OCI-M2 (cell line): ENCODE results near the gene ZNF772.
"Not testable (repeated sequence)": the region's sequence is repeated elsewhere in the genome, so short reads cannot be mapped to it uniquely, and the experiment has no call there.

ENCODE experiments used
- DNase-seq: peaks from one replicate; lab custom pipeline; 2025; ENCODE audit not compliant: unreplicated experiment; lab: John Stamatoyannopoulos, UW

ZNF772 gene

DNA sequence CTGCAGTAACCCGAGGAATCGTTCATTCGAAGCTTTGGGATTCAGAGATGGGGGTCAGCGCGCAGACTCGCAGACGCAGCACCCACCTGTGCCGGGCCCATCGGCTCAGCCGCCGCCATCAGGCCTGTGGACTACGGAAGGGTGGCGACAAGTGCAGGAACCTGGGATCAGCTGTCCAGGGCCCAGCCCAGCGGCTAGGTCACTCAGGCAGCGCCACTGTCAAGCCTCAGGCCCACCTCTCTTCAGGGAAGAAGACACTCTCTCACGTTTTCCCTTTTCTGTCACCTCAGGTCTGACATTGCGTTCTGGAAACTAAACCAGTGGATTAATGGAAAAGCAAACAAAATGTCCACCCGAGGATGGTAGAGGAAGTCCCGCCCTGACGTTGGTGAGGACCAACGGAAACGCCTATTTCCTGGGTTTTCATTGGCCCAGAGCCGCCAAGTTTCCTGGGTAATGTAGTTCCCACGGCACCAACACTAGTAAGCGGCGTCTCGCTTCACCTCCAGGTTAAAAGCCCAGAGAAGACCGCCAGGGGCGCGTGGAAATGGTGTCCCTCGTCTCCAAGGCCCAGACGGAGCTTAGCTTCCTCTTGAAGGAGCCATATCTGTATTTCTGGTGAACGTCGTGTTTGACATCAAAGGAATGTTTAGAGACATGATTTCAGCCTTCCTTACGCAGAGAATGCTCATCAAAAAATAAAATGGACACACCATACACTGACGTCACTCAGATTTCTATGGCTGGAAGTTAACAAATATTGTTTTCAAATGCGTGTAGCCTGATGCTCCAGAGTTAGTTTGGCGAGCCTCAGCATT, at the start of gene ZNF772:
TSS of gene ZNF772 (minus strand) at position 376 of the 818 bp plus-strand sequence. CDS start at position 119, 257 bp downstream.
- DNase-seq, result no peak

DNA sequence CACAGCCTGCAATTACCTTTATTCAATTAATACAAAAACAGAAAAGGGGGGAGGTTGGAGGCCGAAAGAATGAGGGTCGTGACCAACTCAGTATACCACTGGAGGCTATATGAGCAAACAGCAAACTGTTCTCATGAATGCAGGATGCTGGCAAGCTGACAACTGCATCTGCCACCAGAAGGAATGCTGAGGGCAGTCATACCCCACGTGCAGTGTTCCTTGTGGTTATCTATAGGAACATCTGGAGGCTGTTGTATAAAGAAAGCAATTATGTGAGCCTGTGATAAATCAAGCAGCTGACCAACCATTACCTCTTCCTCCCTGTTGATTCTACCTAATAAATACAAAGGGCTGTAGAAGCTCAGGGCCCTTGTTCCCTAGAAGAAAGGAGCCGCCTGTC, 40.7 kb upstream of the ZNF772 start:
- DNase-seq, result not testable (repeated sequence)

DNA sequence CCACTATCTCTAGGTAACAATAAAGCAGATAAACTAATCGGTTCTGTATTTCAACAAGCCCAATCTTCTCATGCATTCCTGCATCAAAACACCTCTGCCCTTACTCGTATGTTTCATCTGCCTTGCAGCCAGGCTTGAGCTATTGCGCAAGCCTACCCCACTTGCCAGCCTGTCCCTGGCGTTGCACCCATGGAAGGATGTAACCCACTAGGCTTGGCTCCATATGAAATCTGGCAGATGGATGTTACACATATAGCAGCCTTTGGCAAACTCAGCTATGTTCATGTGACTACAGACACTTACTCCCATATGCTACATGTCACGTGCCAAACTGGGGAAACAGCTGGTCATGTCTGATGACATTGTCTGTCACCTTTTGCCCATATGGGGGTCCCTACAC, 37.9 kb upstream of the ZNF772 start:
- no peak for DNase-seq

DNA sequence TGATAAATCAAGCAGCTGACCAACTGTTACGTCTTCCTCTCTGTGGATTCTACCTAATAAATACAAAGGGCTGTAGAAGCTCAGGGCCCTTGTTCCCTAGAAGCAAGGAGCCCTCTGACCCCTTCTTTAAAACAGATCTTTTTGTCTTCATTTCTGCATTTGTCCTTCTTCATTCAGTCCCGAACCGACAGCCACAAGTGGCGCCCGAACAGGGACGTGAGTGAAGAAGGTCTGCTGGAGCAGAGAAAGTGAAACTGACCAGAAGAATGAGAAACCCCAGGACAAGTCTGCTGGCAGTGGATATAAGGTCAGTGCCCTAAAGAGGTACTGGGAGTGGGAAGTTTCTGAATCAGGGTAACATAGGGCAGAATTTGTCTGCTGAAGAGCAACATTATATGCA, 35.5 kb upstream of the ZNF772 start:
- no peak for DNase-seq

DNA sequence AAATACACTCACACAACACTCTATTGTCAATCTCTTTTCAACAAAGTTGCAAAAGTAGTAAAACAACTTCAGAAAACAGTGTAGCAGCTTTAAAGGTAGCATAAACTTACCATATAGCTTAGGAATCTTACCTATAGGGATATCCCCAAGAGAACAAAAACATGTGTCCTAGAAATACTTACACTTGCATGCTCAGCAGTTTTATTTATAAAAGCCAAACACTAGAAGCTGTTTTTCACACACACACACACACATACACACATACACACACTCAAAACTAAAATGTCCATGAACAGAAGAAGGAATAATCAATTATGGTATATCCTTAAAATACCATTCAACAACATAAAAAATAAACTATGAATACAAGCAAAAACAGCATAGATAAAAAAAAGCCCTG, 34.1 kb upstream of the ZNF772 start:
- no peak for DNase-seq

DNA sequence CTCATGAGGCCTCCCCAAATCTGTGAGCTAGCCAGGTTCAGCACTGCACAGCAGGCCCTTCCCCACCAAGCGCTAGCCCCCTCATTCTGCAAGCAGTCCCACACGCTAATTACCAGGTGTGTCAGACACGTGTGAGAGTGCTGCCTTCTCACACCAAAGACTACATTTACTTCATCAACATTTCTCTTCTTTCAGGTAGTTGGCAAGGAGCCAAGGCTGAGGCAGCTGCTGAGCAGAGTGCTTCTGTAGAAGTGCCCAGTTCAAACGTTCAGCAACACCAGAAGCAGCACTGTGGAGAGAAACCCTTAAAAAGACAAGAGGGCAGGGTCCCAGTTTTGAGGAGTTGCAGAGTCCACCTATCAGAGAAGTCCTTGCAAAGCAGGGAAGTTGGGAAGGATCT, 28.8 kb upstream of the ZNF772 start:
- no peak for DNase-seq

DNA sequence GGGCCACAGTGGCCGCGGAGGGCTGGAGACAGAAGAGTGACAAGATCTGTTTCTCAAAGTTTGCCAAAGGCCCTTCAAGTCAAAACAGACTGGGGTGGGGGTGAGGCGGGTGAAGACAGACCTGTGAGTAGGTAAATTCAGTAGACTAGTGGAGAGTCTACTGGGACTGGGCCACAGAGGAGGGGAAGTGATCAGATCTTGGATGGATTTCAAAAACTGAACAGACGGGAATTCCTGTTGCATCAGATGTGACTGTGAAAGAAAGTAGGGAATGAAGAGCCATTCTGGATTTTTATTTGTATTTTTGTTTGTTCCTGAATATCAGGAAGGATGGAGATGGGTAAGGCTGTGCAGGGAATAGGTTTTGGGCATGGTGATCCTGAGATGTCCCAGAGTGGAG, 23.0 kb upstream of the ZNF772 start:
- DNase-seq, result not testable (repeated sequence)

DNA sequence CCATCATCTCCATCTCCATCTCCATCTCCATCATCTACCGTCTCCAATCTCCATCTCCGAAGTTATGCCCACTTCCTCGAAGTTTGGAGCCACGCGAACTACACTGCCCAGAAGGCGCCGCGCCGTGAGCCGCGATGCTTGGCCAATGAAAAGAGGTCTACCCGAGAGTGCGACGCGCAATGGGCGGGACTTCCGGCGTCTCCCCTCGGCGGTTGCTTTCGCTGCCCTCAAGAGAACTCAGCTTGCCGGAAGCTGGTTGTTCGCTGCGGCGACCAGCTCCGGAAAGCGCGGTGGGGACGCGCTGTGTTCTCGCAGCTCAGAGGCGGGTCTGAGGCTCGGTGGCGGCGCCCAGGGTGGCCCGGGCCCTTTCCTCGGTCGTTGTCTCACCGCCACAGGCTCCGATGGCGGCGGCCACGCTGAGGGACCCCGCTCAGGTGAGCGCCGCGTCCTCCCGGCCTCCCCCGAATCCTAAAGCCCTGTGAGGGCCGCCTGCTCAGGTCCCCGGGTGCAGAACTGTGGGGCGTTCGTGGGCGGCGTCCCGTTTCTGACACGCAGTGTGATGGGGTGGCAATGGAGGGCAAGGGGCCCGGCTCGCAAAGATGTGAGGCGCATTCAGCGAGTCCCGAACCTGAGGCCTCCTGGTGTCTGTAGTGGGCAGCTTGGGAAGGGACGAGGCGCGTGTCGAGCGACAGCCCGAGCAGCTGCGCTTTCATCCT, 22.5 kb upstream of the ZNF772 start, which contains the start of gene ZNF773:
TSS of gene ZNF773 (plus strand) at position 259 of the 716 bp plus-strand sequence. CDS start at position 402, 143 bp downstream.
- peak; percentile 73 for DNase-seq

DNA sequence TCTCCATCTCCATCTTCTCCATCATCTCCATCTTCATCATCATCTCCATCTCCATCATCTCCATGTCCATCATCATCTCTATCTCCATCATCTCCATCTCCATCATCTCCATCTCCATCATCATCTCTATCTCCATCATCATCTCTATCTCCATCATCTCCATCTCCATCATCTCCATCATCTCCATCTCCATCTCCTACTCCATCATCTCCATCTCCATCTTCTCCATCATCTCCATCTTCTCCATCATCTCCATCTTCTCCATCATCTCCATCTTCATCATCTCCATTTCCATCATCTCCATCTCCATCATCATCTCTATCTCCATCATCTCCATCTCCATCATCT, 21.9 kb upstream of the ZNF772 start:
- not testable (repeated sequence) for DNase-seq

DNA sequence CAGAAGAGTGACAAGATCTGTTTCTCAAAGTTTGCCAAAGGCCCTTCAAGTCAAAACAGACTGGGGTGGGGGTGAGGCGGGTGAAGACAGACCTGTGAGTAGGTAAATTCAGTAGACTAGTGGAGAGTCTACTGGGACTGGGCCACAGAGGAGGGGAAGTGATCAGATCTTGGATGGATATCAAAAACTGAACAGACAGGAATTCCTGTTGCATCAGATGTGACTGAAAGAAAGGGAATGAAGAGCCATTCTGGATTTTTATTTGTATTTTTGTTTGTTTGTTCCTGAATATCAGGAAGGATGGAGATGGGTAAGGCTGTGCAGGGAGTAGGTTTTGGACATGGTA, 10.9 kb upstream of the ZNF772 start:
- DNase-seq, result not testable (repeated sequence)

DNA sequence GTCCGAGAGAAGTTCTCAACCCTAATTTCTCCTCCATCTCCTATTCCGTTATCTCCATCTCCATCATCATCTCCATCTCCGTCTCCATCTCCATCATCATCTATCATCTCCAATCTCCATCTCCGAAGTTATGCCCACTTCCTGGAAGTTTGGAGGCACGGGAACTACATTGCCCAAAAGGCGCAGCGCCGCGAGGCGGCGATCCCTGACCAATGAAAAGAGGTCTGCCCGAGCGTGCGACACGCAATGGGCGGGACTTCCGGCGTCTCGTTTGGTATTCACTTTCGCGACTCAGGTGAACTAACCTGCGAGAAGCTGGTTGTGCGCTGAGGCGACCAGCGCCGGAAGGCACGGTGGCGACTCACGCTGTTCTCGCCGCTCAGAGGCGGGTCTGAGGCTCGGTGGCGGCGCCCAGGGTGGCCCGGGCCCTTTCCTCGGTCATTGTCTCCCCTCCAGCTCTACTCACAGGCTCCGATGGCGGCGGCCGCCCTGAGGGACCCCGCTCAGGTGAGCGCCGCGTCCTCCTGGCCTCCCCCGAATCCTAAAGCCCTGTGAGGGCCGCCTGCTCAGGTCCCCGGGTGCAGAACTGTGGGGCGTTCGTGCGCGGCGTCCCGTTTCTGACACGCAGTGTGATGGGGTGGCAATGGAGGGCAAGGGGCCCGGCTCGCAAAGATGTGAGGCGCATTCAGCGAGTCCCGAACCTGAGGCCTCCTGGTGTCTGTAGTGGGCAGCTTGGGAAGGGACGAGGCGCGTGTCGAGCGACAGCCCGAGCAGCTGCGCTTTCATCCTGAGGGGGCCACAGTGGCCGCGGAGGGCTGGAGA, 10.3 kb upstream of the ZNF772 start, which contains the start of gene ZNF419:
TSS of gene ZNF419 (plus strand) at position 274 of the 822 bp plus-strand sequence. CDS start at position 475, 201 bp downstream.
- DNase-seq, result peak; percentile 40

DNA sequence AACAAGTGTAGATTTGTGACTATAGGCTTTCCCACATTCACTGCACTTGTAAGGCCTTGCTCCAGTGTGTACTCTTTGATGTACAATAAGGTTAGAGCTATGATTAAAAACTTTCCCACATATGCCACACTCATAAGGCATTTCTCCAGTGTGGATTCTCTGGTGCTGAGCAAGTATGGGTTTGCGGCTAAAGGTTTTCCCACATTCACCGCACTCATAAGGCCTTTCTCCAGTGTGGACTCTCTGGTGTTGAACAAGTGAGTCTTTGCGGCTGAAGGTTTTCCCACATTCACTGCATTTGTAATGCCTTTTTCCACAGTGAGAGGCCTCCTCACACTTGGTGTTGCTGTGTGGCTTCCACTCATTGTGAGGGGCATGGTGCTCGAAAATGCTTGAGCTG, 3.7 kb downstream of the ZNF772 start:
- no peak for DNase-seq

DNA sequence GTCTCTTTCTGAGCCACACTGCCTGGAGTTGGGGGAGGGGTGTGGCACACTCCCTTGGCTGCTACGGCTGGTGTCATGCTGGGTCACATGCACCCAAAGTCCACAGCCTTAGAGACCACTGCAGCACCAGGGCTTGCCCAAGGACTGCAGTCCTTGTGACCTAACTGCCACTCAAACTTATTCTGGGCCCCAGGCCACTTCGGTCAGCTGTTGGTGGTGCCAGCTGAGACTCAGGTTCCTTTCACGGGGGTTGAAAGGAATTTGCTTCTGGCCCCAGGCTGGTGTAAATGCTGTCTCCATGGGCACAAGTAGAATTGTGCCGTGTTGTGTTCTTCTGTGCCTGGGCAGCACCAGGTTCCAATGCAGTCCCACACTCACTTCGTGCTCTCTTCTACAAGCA, 10.9 kb downstream of the ZNF772 start:
- no peak for DNase-seq

DNA sequence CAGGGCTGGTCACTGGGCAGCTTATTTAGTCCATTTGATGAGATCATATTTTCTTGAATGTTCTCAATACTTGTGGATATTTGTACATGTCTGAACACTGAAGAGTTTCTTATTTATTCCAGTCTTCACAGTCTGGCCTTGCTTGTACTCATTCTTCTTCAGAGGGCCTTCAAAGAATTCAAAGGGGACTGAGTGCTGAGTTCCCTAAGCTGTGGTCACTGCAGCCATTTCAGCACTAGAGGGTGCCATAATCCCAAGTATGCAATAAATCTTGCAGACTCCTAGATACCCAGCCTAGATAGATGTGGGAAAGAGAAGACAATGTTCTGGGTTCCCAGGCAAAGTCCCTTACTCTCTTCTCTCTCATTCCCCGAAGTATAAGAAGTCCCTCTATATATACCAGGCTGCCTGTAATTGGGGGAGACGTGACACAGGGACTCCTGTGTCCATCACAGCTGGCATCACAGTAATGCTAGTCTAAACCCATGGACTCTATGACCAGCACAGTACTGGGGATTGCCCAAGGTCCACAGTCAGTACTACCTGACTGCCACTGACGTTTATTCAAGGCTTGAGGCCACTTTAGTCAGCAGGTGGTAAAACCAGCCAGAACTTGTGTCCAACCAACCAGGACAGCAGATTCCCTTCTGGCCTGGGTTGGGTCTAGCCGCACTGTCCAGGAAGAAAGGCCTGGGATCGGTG, 11.5 kb downstream of the ZNF772 start:
- DNase-seq, result no peak

DNA sequence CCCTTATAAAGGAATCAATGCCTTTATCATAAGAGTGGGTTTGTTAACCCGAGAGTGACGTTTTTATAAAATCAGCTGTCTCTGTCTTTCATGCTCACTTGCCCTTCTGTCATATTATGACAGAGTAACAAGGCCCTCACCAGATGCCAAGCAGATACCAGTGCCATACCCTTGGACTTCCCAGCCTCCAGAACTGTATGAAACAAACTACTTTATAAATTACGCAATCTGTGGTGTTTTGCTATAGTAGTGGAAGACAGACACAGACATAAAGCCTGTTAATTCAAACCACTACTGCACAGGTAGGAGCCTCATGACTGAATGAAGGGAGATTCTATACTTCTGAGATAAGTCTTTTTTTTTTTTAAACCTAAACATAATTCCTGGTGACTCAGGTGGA, 25.1 kb downstream of the ZNF772 start:
- no peak for DNase-seq

DNA sequence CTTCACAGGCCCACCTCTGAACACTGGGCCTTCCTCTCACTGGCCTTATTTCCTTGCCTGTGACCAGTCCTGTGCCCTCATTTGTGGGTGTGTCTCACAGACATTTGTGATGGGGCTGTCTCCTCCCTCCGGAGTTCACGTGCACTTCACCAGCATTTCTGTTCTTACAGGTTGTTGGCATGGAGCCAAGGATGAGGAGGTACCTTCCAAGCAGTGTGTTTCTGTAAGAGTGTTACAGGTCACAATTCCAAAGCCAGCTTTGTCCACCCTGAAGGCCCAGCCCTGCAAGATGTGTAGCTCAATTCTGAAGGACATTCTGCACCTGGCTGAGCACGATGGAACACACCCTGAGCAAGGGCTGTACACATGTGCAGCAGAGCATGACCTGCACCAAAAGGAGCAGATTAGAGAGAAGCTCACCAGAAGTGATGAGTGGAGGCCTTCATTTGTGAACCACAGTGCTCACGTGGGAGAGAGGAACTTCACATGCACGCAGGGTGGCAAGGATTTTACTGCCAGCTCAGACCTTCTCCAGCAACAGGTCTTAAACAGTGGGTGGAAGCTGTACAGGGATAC, 34.2 kb downstream of the ZNF772 start:
- DNase-seq, result no peak

DNA sequence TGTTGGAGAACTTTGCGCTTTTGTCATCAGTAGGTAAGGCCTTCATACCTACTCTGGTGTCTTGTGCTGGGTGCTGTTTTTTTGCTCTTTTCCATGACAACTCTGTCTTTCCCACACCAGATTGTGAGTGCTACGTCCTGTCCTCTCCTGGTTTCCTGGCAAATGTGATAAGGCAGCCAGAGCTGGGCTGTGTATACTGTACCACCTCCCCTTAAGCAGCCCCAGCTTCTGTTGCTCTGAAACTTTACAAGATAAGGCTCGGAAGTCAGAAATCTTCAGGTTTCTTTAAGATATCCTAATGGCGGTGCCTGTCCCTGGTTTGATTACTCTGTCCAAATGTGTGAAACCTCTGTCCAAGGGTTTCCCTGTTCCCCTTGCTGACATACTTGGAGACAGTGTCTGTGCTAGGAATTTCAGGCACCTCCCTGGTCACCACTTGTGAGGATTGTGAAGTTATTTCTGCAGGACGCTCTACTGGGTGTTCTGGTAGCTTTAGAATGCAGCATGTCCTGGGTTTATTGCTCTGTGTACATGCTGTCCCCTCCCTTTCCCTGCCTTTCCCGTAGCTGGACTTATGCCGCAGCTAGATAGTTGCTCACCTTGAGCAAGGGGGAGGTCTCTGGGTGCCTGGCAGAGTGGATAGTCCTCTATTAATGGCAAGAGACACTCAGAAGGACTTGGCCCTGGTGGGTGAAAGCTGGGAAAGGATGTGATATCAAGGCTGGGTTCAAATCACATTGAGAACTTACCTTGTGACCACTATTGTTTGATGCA, 35.2 kb downstream of the ZNF772 start:
- DNase-seq, result no peak

DNA sequence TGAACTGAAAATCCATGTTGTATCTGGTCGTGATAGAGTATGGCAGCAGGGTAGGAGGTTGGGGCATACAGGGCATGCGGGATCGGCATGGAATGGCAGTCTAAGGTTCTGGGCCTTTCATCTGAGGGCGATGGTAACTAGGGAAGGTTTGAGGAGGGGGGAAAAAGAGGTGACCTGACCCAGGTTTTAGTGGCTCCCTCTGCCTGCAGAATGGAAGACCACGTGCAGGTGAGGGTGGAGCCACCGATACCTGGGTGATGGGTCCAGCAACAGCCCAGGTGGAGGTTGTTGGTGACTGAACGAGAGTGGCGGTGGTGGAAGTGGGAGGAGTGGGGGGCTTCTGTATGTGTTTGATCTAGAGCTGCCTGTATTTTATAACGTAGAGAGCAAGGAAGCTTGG, 38.4 kb downstream of the ZNF772 start:
- DNase-seq, result no peak

DNA sequence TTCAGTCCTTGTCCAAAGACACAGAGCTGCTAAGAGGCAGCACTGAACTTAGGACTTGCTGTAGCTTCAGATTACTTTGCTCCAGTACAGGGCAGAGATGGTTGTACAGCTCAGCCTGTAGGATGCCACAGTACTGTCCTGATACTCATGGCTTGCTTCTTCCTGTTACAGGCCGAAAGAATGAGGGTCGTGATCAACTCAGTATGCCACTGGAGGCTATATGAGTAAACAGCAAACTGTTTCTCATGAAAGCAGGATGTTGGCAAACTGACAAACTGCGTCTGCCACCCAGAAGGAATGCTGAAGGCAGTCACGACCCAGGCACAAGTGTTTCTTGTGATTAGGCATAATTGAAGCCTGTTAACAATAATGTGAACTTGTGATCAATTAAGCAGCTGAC, 39.4 kb downstream of the ZNF772 start:
- no peak for DNase-seq

DNA sequence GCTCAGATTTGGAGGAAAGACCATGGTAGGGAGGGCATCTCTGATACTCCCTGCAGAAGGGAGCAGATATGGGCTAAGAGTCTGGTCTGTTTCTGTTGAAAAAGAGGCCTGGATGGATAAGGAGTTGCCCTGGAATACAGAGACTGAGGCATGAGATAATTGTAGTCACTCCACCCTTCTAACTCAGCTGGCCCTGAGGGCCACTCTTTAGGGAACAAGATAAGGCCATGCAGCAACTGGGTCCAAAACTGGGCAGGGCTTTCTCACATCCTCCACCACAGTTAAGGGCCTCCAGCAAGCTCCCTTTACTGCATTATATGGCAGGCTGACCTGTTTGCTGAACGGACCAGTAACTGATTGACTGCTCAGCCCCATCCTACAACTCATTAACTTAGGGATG, 40.9 kb downstream of the ZNF772 start:
- DNase-seq, result peak; percentile 16
